Astrocyte of the spinal cord (primary cell): ENCODE data around the gene FAT1.

Experiments
- DNase-seq: peaks from one replicate; pipeline ENCODE4 v3.0.0; 2011; ENCODE audit warnings: low read depth, low spot score
- H3K4me3 ChIP-seq: 2 replicates; pipeline ENCODE4 v1.5.1; 2011; ENCODE audit warnings: low read depth, mild to moderate bottlenecking, low read length, moderate library complexity
- in situ Hi-C: cut with HindIII; loops from 2 replicates; pipeline ENCODE4 v1.10.0; 2017; ENCODE audit warnings: low sequenced_read_pairs
- TF ChIP-seq, protein P1 (sequence below): IDR thresholded peaks from 2 replicates; pipeline ENCODE4 v1.5.1; 2012; ENCODE audit warnings: low read depth, mild to moderate bottlenecking, low read length, inconsistent platforms

Gene FAT1

DNA sequence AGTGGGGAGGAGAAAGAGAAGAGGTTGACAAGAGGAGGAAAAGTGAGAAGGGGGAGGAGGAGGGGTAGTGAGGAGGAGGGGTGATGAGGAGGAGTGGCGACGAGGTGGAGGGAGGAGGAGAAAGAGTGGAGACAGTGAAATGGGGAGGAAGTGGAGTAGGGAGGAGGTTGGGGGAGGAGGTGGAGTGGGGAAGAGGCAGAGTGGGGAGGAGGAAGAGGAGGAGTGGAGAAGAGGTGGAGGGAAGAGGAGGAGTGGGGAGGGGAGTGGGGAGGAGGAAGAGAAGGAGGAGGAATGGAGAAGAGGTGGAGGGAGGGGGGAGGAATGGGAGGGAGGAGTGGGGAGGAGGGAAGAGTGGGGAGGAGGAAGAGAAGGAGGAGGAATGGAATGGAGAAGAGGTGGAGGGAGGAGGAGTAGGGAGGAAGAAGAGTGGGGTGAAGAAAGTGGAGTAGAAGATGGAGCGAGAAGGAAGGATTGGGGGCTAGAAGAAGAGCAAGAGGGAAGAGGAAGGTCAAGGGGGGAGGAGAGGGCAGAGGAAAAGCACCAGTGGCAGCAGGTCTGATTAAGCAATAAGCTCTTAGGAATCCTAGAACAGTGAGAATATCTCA, 118.3 kb downstream of the FAT1 start:
- TF ChIP-seq, protein P1, sequence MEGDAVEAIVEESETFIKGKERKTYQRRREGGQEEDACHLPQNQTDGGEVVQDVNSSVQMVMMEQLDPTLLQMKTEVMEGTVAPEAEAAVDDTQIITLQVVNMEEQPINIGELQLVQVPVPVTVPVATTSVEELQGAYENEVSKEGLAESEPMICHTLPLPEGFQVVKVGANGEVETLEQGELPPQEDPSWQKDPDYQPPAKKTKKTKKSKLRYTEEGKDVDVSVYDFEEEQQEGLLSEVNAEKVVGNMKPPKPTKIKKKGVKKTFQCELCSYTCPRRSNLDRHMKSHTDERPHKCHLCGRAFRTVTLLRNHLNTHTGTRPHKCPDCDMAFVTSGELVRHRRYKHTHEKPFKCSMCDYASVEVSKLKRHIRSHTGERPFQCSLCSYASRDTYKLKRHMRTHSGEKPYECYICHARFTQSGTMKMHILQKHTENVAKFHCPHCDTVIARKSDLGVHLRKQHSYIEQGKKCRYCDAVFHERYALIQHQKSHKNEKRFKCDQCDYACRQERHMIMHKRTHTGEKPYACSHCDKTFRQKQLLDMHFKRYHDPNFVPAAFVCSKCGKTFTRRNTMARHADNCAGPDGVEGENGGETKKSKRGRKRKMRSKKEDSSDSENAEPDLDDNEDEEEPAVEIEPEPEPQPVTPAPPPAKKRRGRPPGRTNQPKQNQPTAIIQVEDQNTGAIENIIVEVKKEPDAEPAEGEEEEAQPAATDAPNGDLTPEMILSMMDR = no peak
- no peak for DNase-seq
- no peak overlapping the region for H3K4me3 ChIP-seq
- in situ Hi-C loops = no loop called here

DNA sequence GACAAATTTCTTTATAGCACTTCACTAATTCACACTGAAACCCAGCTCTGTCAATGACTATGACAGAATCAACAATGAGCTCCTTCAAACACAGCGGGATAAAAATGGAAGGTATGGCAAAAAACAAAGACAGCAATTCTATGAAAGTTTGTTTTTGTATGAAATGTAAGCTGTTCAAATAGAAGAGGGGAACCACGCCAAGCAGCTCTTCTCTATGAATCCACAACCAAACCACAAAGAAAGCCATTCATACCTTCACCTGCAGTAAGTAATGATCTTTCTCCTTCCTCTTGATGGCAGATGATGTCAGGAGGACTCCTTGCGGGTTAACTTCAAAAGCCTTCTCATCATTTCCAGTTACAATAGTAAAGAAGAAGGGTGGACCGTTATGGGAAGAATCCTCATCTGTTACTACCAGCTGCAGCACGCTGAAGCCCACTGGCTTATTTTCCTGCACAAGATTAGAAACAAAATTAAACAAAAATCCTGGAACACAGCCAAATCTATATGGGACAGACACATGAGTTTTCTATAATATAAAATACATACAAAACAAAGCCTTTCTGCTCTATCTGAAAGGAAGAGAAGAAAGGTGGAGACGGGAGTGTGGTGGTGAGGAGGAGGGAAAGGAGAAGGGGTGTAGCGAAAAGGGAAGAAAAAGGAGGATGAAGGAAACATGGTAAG, 119.4 kb downstream of the FAT1 start:
- TF ChIP-seq, protein P1 = no peak
- DNase-seq = no peak
- in situ Hi-C loops = no loop called here
- no peak overlapping the region for H3K4me3 ChIP-seq

DNA sequence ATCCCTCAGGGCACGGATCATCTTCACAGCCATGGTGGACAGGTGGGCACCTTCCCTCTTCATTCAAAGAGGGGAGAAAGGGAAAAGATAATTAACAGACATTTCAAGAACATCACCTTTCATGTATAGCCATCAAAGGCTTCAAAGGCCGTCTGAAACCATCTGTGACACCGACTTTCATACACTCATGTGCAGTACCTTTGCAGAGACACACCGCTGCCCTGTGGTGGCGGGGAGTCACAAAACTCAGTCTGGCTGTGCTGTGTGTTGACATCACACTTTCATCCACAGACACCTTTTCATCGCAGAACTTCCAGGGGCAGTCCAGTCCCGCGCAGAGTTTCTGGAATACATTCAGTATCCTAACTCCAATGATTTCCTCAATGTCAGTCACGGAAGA, 120.7 kb downstream of the FAT1 start:
- TF ChIP-seq, protein P1 = no peak
- DNase-seq = no peak
- H3K4me3 ChIP-seq = no peak overlapping the region
- in situ Hi-C loops = no loop called here

DNA sequence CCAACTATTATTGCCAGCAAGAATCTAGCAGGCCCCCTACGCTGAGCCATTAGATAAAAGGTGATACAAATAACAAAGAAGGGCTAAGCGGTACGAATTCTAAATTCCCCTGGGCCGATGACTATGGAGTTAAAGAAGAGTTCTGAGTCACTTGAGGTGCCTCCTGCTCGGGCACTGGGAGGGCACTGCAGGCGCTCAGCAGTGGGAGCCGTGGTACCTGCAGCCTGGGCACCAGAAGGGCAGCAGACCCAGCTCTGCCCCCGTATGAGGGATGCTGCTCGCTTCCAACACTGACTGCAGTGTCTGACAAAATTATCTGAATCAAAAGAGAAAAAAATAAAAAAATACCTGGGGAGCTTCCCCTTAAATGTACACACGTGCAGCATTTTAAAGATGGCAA, 124.2 kb downstream of the FAT1 start:
- in situ Hi-C loops = no loop called here
- TF ChIP-seq, protein P1 = no peak
- no peak overlapping the region for H3K4me3 ChIP-seq
- no peak for DNase-seq

DNA sequence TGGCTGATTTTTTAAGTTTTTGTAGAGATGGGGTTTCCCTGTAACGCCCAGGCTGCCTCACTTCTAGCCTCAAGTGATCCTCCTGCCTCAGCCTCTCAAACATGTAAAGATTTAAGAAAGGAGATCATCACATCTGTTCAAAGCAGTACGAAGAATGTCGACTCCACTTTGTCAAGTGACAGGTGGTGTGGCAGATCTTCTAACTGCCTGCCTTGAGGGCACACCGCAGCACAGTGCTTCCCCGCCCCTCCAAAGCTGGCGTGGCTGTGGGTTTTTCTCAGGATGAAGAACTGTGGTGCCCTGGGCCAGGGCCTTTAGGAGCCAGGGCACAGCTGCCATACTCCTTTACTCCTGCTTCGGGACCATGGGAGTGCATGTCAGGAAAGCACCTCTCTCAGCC, 125.0 kb downstream of the FAT1 start:
- no peak for DNase-seq
- H3K4me3 ChIP-seq = no peak overlapping the region
- TF ChIP-seq, protein P1 = no peak
- in situ Hi-C loops = no loop called here

DNA sequence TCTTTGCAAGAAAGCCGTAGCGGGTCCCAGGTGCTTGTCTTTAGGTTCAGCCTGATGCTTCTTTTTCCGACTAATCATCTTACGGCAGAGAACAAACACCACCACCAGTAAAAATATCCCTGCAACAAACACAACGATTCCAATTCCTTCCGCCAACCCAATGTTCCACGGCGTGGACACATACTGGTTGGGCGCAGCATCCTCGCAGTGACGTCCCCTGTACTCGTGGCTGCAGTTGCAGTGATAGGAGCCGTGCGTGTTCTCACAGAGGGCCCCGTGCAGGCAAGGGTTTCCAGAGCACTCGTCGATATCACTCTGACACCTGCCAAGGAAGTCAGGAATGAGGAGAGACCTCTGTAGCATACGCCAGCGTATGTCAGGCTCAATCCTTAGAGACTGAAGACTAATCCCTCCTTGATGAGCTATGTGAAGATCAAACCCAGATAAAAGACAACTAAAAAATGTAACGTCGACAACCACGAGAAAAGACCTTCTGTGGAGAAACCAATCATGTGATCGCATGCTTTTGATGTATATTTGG, 126.7 kb downstream of the FAT1 start:
- in situ Hi-C loops = no loop called here
- H3K4me3 ChIP-seq = no peak overlapping the region
- no peak for DNase-seq
- TF ChIP-seq, protein P1 = no peak
